Loucy (cell line): Measurements from ENCODE around the gene FLT1.

Experiments used
- H2AFZ ChIP-seq: fragments of 200-600 bp; sonication (generic); 2 replicates; pipeline ENCODE4 v1.6.0; 2016; ENCODE audit warnings: antibody characterized with exemption, mild to moderate bottlenecking, low read length, moderate library complexity
- H3F3A ChIP-seq: fragments of 200-600 bp; 2 replicates; pipeline ENCODE4 v1.6.0; 2016; ENCODE audit warnings: antibody characterized with exemption, low read depth, mild to moderate bottlenecking
- H3K27me3 ChIP-seq: fragments of 200-600 bp; sonication (generic); 2 replicates; pipeline ENCODE4 v1.6.1; 2014; ENCODE audit warnings: low read length, mild to moderate bottlenecking; ENCODE audit not compliant: insufficient read depth, poor library complexity, severe bottlenecking
- H3K36me3 ChIP-seq: fragments of 200-600 bp; sonication (generic); 2 replicates; pipeline ENCODE4 v1.6.1; 2016; ENCODE audit warnings: low read length; ENCODE audit not compliant: insufficient read depth
- H3K4me1 ChIP-seq: fragments of 200-600 bp; sonication (generic); 2 replicates; pipeline ENCODE4 v1.5.1; 2014; ENCODE audit warnings: low read length, mild to moderate bottlenecking; ENCODE audit not compliant: insufficient read depth, poor library complexity, severe bottlenecking
- H3K4me2 ChIP-seq: fragments of 200-600 bp; sonication (generic); 2 replicates; pipeline ENCODE4 v1.6.0; 2014; ENCODE audit warnings: antibody characterized with exemption, low read length, low read depth, mild to moderate bottlenecking; ENCODE audit not compliant: poor library complexity, severe bottlenecking
- H3K4me3 ChIP-seq: fragments of 200-600 bp; sonication (generic); 2 replicates; pipeline ENCODE4 v1.5.1; 2014; ENCODE audit warnings: low read length, mild to moderate bottlenecking, mixed read lengths; ENCODE audit not compliant: poor library complexity, severe bottlenecking
- H3K79me2 ChIP-seq: fragments of 200-600 bp; sonication (generic); 2 replicates; pipeline ENCODE4 v1.6.1; 2014; ENCODE audit warnings: low read length; ENCODE audit not compliant: insufficient read depth
- H3K9ac ChIP-seq: fragments of 200-600 bp; sonication (generic); 2 replicates; pipeline ENCODE4 v1.6.0; 2014; ENCODE audit warnings: mild to moderate bottlenecking, low read depth, low read length, moderate library complexity; ENCODE audit not compliant: poor library complexity, severe bottlenecking
- H3K9me2 ChIP-seq: fragments of 200-600 bp; sonication (generic); replicated peaks from 2 replicates; pipeline ENCODE4 v1.6.1; 2016; ENCODE audit warnings: low read depth, low read length, mixed read lengths
- H3K9me3 ChIP-seq: fragments of 200-600 bp; sonication (generic); 2 replicates; pipeline ENCODE4 v1.6.1; 2014; ENCODE audit warnings: mild to moderate bottlenecking, antibody characterized with exemption, low read length, low read depth; ENCODE audit not compliant: insufficient read depth
- H4K20me1 ChIP-seq: fragments of 200-600 bp; sonication (generic); 2 replicates; pipeline ENCODE4 v1.6.0; 2014; ENCODE audit warnings: antibody characterized with exemption, low read length, mild to moderate bottlenecking; ENCODE audit not compliant: insufficient read depth, poor library complexity, severe bottlenecking
- EZH2phosphoT487 ChIP-seq: fragments of 200-600 bp; IDR thresholded peaks from 2 replicates; pipeline ENCODE4 v1.6.1; 2018; ENCODE audit warnings: antibody characterized with exemption, mild to moderate bottlenecking, moderate library complexity, borderline replicate concordance
- TF ChIP-seq, protein P1 (sequence below): fragments of 200-600 bp; sonication (generic); conservative IDR thresholded peaks from 2 replicates; pipeline ENCODE4 v1.5.1; 2014; ENCODE audit warnings: mild to moderate bottlenecking, antibody characterized with exemption, low read length

FLT1 gene

DNA sequence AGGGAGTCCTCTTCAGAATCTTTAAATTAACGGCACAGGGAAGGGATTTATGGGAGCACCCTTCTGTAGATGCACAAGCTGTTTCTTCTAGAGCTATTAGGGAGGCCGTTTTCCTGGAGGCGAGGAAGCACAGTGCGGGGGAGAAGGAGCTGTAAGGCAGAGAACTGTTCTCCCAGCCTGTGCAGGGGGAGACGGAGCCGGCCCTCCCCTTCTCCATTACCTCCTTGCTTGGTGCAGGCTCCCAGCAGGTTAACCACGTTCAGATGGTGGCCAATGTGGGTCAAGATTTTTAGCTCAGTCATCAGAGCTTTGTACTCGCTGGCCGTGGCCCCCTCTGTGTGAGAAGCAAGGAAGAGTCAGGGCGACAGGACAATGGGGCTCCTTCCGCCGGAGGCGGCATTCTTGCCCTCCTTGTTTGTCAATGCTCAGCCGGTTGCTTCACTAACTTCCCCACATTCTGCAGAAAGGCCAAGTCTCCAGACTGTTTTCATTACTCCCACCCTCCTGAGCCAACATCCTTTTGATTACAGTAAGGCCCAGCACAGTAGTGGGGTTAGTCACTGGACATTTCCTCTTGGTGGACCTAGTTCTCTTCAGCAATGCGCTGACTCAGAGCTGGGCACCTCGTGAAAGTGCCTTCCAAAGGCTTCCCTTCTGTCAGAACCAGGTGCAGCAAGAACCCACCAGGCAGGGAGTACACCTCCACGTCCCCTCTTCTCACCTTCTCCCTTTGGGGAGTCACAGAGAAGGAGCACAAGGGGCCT is 165.4 kb downstream of the FLT1 start:
- Histone ChIP-seq H3K27me3 (no peaks in the 10 kb centered on the region), H3K9me2 (no peaks in the 10 kb centered on the region), H3K4me1 (peaks cover 6% of the 10 kb centered on the region), H3K36me3 (peaks cover 25% of the 10 kb centered on the region), H3F3A (no peaks in the 10 kb centered on the region), H2AFZ (no peak overlapping the region), H3K9ac (no peak overlapping the region), H3K4me3 (no peak overlapping the region), H3K9me3 (no peaks in the 10 kb centered on the region), H3K79me2 (no peaks in the 10 kb centered on the region), H4K20me1 (no peaks in the 10 kb centered on the region), H3K4me2 (no peak overlapping the region)
- TF ChIP-seq, protein P1, sequence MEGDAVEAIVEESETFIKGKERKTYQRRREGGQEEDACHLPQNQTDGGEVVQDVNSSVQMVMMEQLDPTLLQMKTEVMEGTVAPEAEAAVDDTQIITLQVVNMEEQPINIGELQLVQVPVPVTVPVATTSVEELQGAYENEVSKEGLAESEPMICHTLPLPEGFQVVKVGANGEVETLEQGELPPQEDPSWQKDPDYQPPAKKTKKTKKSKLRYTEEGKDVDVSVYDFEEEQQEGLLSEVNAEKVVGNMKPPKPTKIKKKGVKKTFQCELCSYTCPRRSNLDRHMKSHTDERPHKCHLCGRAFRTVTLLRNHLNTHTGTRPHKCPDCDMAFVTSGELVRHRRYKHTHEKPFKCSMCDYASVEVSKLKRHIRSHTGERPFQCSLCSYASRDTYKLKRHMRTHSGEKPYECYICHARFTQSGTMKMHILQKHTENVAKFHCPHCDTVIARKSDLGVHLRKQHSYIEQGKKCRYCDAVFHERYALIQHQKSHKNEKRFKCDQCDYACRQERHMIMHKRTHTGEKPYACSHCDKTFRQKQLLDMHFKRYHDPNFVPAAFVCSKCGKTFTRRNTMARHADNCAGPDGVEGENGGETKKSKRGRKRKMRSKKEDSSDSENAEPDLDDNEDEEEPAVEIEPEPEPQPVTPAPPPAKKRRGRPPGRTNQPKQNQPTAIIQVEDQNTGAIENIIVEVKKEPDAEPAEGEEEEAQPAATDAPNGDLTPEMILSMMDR = no peak
- no peak for TF ChIP-seq EZH2phosphoT487

DNA sequence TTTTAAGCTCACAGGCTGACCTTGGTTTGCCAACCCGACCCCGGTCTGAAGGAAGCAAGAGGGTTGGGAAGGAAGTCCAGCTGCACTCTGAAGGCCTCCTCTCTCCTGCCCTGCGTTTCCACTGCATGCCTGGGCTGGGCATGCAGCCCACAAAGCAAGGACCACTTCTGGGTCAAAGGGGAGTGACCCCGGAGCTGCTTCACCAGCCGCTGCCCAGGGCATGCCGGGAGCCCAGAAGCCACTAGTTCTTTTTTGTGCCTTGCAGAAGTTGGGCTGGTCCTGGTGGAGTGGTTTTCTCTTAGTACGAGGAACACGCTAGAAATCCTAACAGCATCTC is 166.7 kb downstream of the FLT1 start:
- Histone ChIP-seq H3K9me3 (no peaks in the 10 kb centered on the region), H2AFZ (no peak overlapping the region), H3K4me3 (no peak overlapping the region), H3K79me2 (no peaks in the 10 kb centered on the region), H3K9ac (no peak overlapping the region), H3F3A (no peaks in the 10 kb centered on the region), H4K20me1 (no peaks in the 10 kb centered on the region), H3K27me3 (no peaks in the 10 kb centered on the region), H3K36me3 (peaks cover 13% of the 10 kb centered on the region; the same call in 1 of the 2 replicates), H3K4me2 (no peak overlapping the region), H3K9me2 (no peaks in the 10 kb centered on the region), H3K4me1 (peaks cover 9% of the 10 kb centered on the region)
- TF ChIP-seq, protein P1 = no peak
- no peak for TF ChIP-seq EZH2phosphoT487

DNA sequence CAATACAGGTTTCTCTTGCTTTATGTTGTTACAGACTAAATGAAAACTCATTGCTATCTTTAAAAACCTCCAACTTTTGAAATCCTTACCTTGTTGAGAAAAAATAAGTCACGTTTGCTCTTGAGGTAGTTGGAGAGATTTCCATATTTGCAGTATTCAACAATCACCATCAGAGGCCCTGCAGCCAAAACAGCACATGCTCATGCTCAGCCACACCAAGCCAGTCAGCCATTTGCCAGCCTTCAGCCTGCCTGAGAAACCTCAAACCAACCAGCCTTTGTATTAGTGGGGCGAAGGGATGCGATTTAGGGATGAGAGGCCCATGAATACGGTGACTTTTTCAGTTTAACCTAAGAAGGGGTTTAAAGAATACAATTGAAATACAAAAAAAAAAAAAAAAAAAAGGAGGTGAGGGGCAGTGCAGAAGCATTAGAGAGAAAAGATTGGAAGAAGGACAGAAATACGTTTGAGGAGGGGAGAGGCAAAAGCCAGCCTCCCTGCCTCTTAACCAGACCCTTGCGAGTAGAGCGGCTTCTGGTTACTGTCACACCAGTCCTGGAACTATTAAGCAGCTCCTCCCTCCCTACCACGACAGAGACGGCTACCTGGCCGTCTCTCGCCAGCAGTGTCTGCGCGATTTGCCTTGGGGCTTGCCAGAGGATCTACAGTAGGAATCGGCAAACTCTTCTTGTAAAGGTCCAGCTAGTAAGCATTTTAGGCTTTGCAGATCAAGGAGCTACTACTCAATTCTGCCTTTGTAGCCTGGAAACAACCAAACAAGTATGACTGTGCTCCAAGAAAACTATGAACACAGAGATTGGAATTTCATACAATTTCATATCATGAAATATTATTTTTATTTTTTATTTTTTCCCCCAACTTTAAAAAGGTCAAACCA is 167.3 kb downstream of the FLT1 start:
- Histone ChIP-seq H3F3A (no peaks in the 10 kb centered on the region), H4K20me1 (no peaks in the 10 kb centered on the region), H3K4me2 (no peak overlapping the region), H3K9me3 (no peaks in the 10 kb centered on the region), H3K79me2 (no peaks in the 10 kb centered on the region), H3K27me3 (no peaks in the 10 kb centered on the region), H3K9ac (no peak overlapping the region), H3K36me3 (peaks cover 6% of the 10 kb centered on the region; the same call in 1 of the 2 replicates), H2AFZ (no peak overlapping the region), H3K4me1 (peaks cover 9% of the 10 kb centered on the region), H3K4me3 (no peak overlapping the region), H3K9me2 (no peaks in the 10 kb centered on the region)
- TF ChIP-seq, protein P1 = no peak
- no peak for TF ChIP-seq EZH2phosphoT487
